ENCODE results near the gene CCR7.

CCR7 gene

DNA sequence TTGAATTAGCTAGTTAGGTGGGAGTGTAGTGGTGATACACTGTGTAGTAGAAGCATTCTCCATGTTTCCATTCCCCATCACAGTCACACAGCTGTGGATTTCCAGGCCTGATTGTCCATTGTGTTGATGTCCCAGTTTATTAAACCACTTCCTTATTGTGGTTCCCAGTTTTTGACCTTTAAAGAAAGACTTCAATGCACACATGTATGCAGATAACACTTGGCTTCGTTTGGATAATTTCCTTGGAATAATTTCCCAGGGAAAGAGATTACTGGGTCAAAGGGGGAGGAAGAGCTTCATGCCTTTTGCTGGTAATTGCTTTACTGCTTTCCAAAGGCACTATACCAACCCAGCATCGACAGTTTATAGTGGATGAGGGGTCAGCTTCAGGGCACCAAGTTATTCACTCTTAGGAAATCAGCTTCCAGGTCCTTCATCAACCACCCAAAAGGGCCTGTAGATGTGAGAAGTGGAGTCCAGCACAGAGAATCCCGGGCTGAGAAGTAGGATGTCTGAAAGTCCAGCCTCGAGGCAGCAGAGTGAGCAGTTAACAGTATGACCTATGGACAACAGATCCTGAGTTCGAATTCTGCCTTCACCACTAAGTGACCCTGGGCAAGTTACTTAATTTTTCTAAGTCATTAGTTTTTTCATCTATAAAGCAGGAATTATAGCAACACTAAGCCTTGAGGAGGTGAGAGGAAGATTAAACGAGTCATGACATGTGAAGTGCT, 32.6 kb downstream of the CCR7 start:
- H3K4me3 ChIP-seq (ENCODE audit: control insufficient read depth, low read depth, low read length): no peak overlapping the region
- TF ChIP-seq, protein P1, sequence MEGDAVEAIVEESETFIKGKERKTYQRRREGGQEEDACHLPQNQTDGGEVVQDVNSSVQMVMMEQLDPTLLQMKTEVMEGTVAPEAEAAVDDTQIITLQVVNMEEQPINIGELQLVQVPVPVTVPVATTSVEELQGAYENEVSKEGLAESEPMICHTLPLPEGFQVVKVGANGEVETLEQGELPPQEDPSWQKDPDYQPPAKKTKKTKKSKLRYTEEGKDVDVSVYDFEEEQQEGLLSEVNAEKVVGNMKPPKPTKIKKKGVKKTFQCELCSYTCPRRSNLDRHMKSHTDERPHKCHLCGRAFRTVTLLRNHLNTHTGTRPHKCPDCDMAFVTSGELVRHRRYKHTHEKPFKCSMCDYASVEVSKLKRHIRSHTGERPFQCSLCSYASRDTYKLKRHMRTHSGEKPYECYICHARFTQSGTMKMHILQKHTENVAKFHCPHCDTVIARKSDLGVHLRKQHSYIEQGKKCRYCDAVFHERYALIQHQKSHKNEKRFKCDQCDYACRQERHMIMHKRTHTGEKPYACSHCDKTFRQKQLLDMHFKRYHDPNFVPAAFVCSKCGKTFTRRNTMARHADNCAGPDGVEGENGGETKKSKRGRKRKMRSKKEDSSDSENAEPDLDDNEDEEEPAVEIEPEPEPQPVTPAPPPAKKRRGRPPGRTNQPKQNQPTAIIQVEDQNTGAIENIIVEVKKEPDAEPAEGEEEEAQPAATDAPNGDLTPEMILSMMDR (conservative IDR thresholded peaks at IDR 0.05; ENCODE audit: control insufficient read depth, insufficient read depth, low read depth, low read length): no peak
- DNase-seq (ENCODE audit: low read depth): peak; percentile 34

DNA sequence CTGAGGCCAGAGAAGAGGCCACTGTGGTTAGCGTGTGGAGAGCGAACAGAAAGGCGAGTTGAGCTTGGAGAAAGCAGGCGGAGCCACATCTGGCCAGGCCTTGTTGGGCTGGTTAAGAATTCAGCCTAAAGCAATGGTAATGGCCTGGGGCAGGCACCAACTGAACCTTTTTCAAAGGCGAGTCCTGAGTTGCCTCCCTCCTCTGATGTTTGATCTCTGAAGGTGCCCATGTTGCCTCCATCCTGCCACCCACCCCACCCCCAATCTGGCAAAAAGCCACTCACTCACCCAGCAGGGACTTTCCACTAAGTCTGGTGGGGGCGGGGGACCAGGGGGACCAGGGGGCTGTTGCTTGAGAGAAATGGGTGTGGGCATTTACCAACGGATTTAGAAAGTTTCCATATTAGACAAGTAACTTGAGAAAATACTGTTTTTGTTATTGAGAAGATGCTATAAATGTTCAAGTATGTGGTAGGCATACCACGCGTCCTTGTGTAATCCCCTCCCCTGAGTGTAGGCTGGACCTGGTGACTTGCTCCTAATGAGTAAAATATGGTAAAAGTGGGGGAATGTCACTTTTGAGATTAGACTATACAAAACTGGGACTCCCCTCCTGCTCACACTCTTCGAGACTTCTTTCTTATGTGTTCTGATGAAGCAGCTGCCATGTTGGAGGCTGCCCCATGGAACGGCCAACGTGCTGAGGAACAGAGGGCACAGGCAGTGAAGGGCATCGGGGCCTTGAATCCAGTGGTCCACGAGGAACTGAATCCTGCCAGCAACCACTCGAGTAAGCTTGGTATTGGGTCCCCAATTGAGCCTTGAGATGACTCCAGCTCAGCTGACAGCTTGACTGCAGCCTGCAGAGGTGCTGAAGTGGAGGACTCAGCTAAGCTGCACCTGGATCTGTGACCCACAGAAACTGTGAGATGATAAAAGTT, 34.0 kb downstream of the CCR7 start:
- TF ChIP-seq, protein P1 (conservative IDR thresholded peaks at IDR 0.05; ENCODE audit: control insufficient read depth, insufficient read depth, low read depth, low read length): no peak
- no peak overlapping the region for H3K4me3 ChIP-seq (ENCODE audit: control insufficient read depth, low read depth, low read length)
- no peak for DNase-seq (ENCODE audit: low read depth)

DNA sequence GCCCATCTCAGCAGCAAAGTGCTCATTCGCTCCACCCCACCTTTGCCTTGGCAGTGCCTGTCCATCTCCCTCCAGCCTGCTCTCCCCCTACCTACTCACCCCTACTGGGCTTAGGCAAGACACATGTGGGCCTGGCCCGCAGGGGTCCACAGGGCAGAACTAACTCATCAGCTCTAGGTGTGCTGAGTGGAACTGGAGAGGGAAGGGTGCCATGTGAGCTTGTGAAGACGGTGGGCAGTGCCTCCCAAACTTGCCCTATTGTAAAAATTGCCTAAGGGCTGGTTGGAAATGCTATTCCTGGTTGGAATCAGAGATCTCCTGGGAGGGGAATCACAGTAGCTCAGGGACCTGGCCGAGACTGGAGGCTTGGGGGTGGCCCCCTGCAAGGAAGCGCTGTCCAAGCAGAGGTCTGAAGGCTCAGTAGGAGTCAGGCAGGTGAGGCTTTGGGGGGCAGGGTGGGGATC, 34.7 kb downstream of the CCR7 start:
- H3K4me3 ChIP-seq (ENCODE audit: control insufficient read depth, low read depth, low read length): no peak overlapping the region
- TF ChIP-seq, protein P1 (conservative IDR thresholded peaks at IDR 0.05; ENCODE audit: control insufficient read depth, insufficient read depth, low read depth, low read length): no peak
- DNase-seq (ENCODE audit: low read depth): no peak

DNA sequence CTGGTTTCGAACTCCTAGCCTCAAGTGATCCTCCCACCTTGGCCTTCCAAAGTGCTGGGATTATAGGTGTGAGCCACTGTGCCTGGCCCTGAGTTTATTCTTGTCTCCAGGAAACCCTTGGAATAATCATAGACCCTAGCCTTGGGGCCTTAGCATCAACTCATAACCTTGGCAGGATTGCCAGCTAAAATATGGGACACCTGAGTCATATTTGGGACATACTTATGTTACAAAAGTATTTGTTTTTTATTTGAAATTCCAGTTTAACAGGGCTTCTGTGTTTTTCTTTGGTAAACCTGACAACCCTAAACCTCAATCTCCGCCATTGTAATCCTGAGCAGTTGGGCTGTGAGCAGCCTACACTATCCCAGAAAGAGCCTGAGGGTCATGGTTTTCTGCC, 35.3 kb downstream of the CCR7 start:
- no peak overlapping the region for H3K4me3 ChIP-seq (ENCODE audit: control insufficient read depth, low read depth, low read length)
- DNase-seq (ENCODE audit: low read depth): no peak

DNA sequence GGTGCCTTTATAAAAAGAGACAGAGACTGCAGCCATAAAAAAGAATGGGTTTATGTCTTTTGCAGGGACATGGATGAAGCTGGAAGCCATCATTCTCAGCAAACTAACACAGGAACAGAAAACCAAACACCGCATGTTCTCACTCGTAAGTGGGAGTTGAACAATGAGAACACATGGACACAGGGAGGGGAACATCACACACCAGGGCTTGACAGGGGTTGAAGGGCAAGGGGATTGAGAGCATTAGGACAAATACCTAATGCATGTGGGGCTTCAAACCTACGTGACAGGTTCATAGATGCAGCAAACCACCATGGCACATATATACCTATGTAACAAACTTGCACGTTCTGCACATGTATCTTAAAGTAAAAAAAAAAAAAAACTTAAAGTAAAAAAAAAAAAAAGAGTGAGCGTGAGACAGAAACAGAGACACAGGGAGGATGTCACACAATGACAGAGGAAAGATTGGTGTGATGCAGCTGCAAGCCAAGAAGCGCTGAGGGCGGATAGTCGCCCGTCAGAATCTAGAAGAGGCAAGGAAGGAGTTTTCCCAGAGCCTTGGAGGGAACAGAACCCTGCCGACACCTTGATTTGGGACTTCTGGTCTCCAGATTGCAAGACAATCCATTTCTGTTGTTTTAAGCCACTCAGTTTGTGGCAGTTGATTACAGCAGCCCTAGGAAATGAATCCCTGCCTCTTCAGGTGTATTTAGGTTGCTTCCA, 36.4 kb downstream of the CCR7 start:
- TF ChIP-seq, protein P1 (conservative IDR thresholded peaks at IDR 0.05; ENCODE audit: control insufficient read depth, insufficient read depth, low read depth, low read length): no peak
- DNase-seq (ENCODE audit: low read depth): no peak
- H3K4me3 ChIP-seq (ENCODE audit: control insufficient read depth, low read depth, low read length): no peak overlapping the region

More for the DNA sequence above, 35.3 kb downstream of the CCR7 start:
- TF ChIP-seq, protein P1 (conservative IDR thresholded peaks at IDR 0.05; ENCODE audit: control insufficient read depth, insufficient read depth, low read depth, low read length): no peak

DNA sequence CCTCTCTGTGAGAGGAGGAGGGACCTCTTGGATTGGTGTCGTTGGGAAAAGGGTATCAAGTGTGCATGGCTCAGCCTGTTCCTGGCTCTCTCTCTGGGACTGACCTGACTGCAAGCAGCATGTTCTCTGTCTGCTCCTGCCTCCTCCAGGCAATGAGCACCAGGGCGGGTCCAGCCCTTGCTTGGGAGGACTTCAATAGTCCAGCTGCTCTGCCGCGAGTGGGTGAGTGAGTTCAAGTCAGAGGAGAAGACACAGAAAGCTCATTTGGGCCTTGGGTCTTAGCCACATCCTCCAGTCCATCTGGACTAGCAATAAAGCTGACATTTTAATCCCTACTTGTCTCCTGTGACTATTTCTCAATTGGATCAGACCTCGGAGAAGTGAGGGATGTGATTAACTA, 38.6 kb downstream of the CCR7 start:
- no peak overlapping the region for H3K4me3 ChIP-seq (ENCODE audit: control insufficient read depth, low read depth, low read length)
- TF ChIP-seq, protein P1 (conservative IDR thresholded peaks at IDR 0.05; ENCODE audit: control insufficient read depth, insufficient read depth, low read depth, low read length): no peak
- DNase-seq (ENCODE audit: low read depth): peak; percentile 77
